Stomach (tissue), 4 donors: ENCODE measurements around the gene HDHD5.

ENCODE experiments used
- EP300 ChIP-seq: sonication (generic); formaldehyde crosslinking; IDR thresholded peaks from one replicate; pipeline ENCODE4 v1.6.1; 2017; ENCODE audit warnings: antibody characterized with exemption
- POLR2A ChIP-seq, 4 donors: fragments of 450-650 bp; IDR thresholded peaks; one replicate each; pipeline ENCODE4 v1.6.1; 2016; ENCODE audit warnings: antibody characterized with exemption in 4 of 4, control low read depth in 2 of 4, mild to moderate bottlenecking in 1 of 4, moderate library complexity in 1 of 4
- POLR2AphosphoS5 ChIP-seq, 3 donors: sonication (generic); formaldehyde crosslinking; IDR thresholded peaks; one replicate each; pipeline ENCODE4 v1.6.1; 2016; ENCODE audit warnings: antibody characterized with exemption in 3 of 3
- TF ChIP-seq, protein P1 (sequence below), 7 experiments: fragments of 450-650 bp in 4 of 7; fragments of 200-600 bp in 3 of 7; sonication (generic) in 3 of 7; IDR thresholded peaks; one replicate each; pipeline ENCODE4 v1.5.1; 2016 to 2019; ENCODE audit warnings: antibody characterized with exemption in 7 of 7, control low read depth in 2 of 7, mild to moderate bottlenecking in 1 of 7

- no peak for TF ChIP-seq POLR2AphosphoS5 (IDR thresholded peaks at IDR 0.05)
- TF ChIP-seq, protein P1, sequence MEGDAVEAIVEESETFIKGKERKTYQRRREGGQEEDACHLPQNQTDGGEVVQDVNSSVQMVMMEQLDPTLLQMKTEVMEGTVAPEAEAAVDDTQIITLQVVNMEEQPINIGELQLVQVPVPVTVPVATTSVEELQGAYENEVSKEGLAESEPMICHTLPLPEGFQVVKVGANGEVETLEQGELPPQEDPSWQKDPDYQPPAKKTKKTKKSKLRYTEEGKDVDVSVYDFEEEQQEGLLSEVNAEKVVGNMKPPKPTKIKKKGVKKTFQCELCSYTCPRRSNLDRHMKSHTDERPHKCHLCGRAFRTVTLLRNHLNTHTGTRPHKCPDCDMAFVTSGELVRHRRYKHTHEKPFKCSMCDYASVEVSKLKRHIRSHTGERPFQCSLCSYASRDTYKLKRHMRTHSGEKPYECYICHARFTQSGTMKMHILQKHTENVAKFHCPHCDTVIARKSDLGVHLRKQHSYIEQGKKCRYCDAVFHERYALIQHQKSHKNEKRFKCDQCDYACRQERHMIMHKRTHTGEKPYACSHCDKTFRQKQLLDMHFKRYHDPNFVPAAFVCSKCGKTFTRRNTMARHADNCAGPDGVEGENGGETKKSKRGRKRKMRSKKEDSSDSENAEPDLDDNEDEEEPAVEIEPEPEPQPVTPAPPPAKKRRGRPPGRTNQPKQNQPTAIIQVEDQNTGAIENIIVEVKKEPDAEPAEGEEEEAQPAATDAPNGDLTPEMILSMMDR (IDR thresholded peaks at IDR 0.05): no peak
- no peak for TF ChIP-seq POLR2A (IDR thresholded peaks at IDR 0.05)
- no peak for TF ChIP-seq EP300
Measured at GRCh38 chr22:17199003-17199731, 40.1 kb upstream of the HDHD5 start.
